HepG2 (cell line): ENCODE results near the gene VWA3A. TPM values are rescaled to one million over a fixed set of nuclear protein-coding genes. Genes with fewer than 3 reads are reported as not detected.

Experiments
- FOXA1 ChIP-seq, 2 experiments: fragments of 450-650 bp in 1 of 2; sonication (generic) in 1 of 2; formaldehyde crosslinking in 1 of 2; IDR thresholded peaks; 2 replicates each; pipeline versions ENCODE4 v1.4.0 to v1.6.1; 2016 to 2020; ENCODE audit warnings: missing genetic modification reagents in 1 of 2
- GLMP ChIP-seq: sonication (generic); formaldehyde crosslinking; IDR thresholded peaks from 2 replicates; pipeline ENCODE4 v1.9.0; 2021; ENCODE audit warnings: missing genetic modification reagents, mild to moderate bottlenecking, borderline replicate concordance
- KLF11 ChIP-seq: IDR thresholded peaks from 2 replicates; pipeline ENCODE4 v1.6.1; 2016; ENCODE audit warnings: missing compliant biosample characterization
- NAIF1 ChIP-seq: sonication (generic); formaldehyde crosslinking; IDR thresholded peaks from 2 replicates; pipeline ENCODE4 v1.5.0; 2020; ENCODE audit warnings: mild to moderate bottlenecking, missing genetic modification reagents, borderline replicate concordance
- REXO4 ChIP-seq: sonication (generic); formaldehyde crosslinking; IDR thresholded peaks from 2 replicates; pipeline ENCODE4 v1.8.0; 2022; ENCODE audit warnings: missing genetic modification reagents, mild to moderate bottlenecking, borderline replicate concordance
- ZFP41 ChIP-seq: sonication (generic); formaldehyde crosslinking; IDR thresholded peaks from 2 replicates; pipeline ENCODE4 v1.4.0; 2020; ENCODE audit warnings: mild to moderate bottlenecking, missing genetic modification reagents, borderline replicate concordance
- ZHX2 ChIP-seq, 2 experiments: sonication (generic) in 1 of 2; formaldehyde crosslinking in 1 of 2; IDR thresholded peaks; 2 replicates each; pipeline versions ENCODE4 v1.6.1 to v1.9.0; 2014 to 2022; ENCODE audit warnings: antibody characterized with exemption in 1 of 2, borderline replicate concordance in 1 of 2, inconsistent platforms in 1 of 2, low read depth in 1 of 2, missing genetic modification reagents in 1 of 2
- ZNF18 ChIP-seq: sonication (generic); formaldehyde crosslinking; IDR thresholded peaks from 2 replicates; pipeline ENCODE4 v1.8.0; 2022; ENCODE audit warnings: mild to moderate bottlenecking, missing genetic modification reagents; ENCODE audit not compliant: insufficient replicate concordance
- ZNF280D ChIP-seq: sonication (generic); formaldehyde crosslinking; IDR thresholded peaks from 2 replicates; pipeline ENCODE4 v1.5.1; 2020; ENCODE audit warnings: mild to moderate bottlenecking, missing genetic modification reagents
- ZNF33A ChIP-seq: sonication (generic); formaldehyde crosslinking; IDR thresholded peaks from 2 replicates; pipeline ENCODE4 v1.5.1; 2020; ENCODE audit warnings: missing genetic modification reagents, mild to moderate bottlenecking, moderate library complexity, borderline replicate concordance
- ZNF468 ChIP-seq: sonication (generic); formaldehyde crosslinking; IDR thresholded peaks from 2 replicates; pipeline ENCODE4 v1.8.0; 2022; ENCODE audit warnings: mild to moderate bottlenecking, moderate library complexity, missing genetic modification reagents
- ZNF513 ChIP-seq: sonication (generic); formaldehyde crosslinking; conservative IDR thresholded peaks from 2 replicates; pipeline ENCODE4 v1.5.0; 2020; ENCODE audit warnings: missing genetic modification reagents
- polyA plus RNA-seq, 8 experiments: library from polyadenylated mRNA; depleted of rRNA in 3 of 8; stranded (reverse) in 7 of 8; unstranded in 1 of 8; fragments of >200 nt; fragmentation: Illumina TruSeq in 4 of 8; extraction: Trizol in 4 of 8; gene quantifications; 2 replicates each; pipeline versions ENCODE4 v1.2.1 to v1.2.3, GENCODE V29; 2011 to 2016; ENCODE audit warnings: low read depth in 4 of 8, missing spikeins in 1 of 8, mixed read lengths in 1 of 8; ENCODE audit not compliant: insufficient read depth in 1 of 8
- total RNA-seq, 5 experiments: library from RNA; depleted of rRNA; stranded (reverse); fragments of >200 nt; fragmentation: Illumina TruSeq; extraction: Trizol; gene quantifications; 2 replicates each; pipeline ENCODE4 v1.2.3, GENCODE V29; 2016; ENCODE audit warnings: low read depth in 1 of 5

Gene VWA3A
- total and polyA plus RNA-seq, 2 of the 13 experiments (the other 11 are each of a cell fraction or from before 2014, with no cell fraction given) = 0.03 to 0.07 TPM

- TF ChIP-seq ZHX2 (IDR thresholded peaks at IDR 0.05; ENCODE audit: low read depth) (no peak), ZHX2 (CRISPR knock-in tag; IDR thresholded peaks at IDR 0.05; ENCODE audit: borderline replicate concordance) (peak; percentile 57; the same call in 1 of the 2 replicates), GLMP (CRISPR knock-in tag) (no peak), REXO4 (CRISPR knock-in tag) (no peak), ZNF468 (CRISPR knock-in tag) (no peak), ZNF280D (CRISPR knock-in tag) (no peak; the same call in 1 of the 2 replicates), ZNF33A (no peak), NAIF1 (CRISPR knock-in tag) (peak; percentile 59; the same call in 1 of the 2 replicates), FOXA1 (IDR thresholded peaks at IDR 0.05) (no peak), FOXA1 (CRISPR knock-in tag; IDR thresholded peaks at IDR 0.05) (peak; percentile 39), ZNF513 (CRISPR knock-in tag) (peak; percentile 97), ZFP41 (CRISPR knock-in tag) (peak; percentile 92; the same call in 1 of the 2 replicates), ZNF18 (peak; percentile 42), KLF11 (CRISPR knock-in tag) (no peak; the same call in 1 of the 2 replicates)
Observed at GRCh38 chr16:22190081-22190775, 97.9 kb downstream of the VWA3A start (continued).
